Activated naive CD8-positive, alpha-beta T cell treated with anti-CD3 and anti-CD28 coated beads, Interleukin-2, amount 50 U/mL, for 24 hours (primary cell): ENCODE data around the gene ACTR3C.
A peak's percentile ranks its signal among the peaks of the same experiment; 100 is the strongest.
"Not testable (repeated sequence)": the region's sequence is repeated elsewhere in the genome, so short reads cannot be mapped to it uniquely, and the experiment has no call there.

Experiments used
- ATAC-seq: fragments of 150-1000 bp; cut with Tn5 transposase; one replicate; pipeline ENCODE4 v1.10.0; 2021
- DNase-seq: peaks from one replicate; pipeline ENCODE4 v3.0.0; 2021
- H3K27ac Mint-ChIP-seq: one replicate; pipeline ENCODE4 v1.8.0; 2021; ENCODE audit warnings: mild to moderate bottlenecking, mixed read lengths
- H3K27me3 Mint-ChIP-seq: one replicate; pipeline ENCODE4 v1.8.0; 2021; ENCODE audit warnings: mixed read lengths
- H3K36me3 Mint-ChIP-seq: one replicate; pipeline ENCODE4 v1.8.0; 2021; ENCODE audit warnings: low read depth, mixed read lengths
- H3K4me1 Mint-ChIP-seq: one replicate; pipeline ENCODE4 v1.8.0; 2021; ENCODE audit warnings: mixed read lengths
- H3K4me3 Mint-ChIP-seq: one replicate; pipeline ENCODE4 v1.8.0; 2021; ENCODE audit warnings: mild to moderate bottlenecking, moderate library complexity, mixed read lengths
- H3K9me3 Mint-ChIP-seq: one replicate; pipeline ENCODE4 v1.8.0; 2021; ENCODE audit warnings: mixed read lengths

Gene ACTR3C

DNA sequence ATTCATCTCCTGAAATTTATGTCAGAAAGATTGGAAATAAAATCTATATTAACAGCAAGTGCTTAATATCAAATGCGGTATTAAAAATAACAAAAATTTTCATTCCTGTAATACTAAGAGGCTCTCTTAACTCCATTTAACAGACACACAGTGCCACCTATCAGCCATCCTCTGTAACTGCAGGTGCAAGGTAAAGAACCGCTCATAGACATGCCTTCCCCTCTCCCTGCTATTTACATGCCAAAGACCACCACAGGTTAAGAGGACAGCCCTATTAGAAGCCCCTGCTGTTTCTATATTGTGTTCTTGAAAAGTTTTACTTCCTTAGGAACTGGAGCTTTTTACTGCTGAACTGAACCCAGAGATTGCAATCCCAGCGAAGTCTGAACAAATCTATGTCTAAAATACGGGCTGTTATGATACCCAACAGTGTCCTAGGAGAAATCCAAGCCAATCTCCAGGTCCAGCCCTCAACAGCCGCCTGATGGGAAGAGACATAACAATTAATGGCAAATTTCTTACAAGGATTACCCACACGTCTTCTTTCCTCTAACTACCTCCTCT, 47.1 kb downstream of the ACTR3C start:
- ATAC-seq: peak; percentile 48
- peak; percentile 11 for DNase-seq
- not testable (repeated sequence) for H3K27ac Mint-ChIP-seq, H3K4me1 Mint-ChIP-seq, H3K36me3 Mint-ChIP-seq, H3K27me3 Mint-ChIP-seq, H3K9me3 Mint-ChIP-seq, H3K4me3 Mint-ChIP-seq

DNA sequence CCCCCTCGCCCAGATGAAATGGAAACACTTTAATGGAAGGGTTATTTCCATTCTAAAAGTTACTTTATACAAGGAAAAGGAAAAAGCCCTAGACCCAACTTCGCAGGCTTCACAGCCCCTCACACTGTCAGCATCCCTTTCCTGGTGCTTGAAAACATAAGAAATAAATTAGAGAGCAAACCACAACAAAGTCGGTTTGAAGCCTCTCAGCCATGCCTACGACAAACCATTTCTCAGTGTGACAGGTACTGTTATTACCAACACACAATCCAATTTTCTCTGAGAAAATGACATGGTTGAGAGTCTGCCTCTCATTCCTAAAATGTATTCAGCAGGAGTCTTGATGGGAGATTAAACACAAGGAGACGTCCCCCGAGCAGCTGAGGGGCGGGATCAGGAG, 51.4 kb downstream of the ACTR3C start:
- DNase-seq, H3K27ac Mint-ChIP-seq, H3K27me3 Mint-ChIP-seq, H3K4me1 Mint-ChIP-seq, H3K4me3 Mint-ChIP-seq, H3K36me3 Mint-ChIP-seq, H3K9me3 Mint-ChIP-seq: not testable (repeated sequence)
- ATAC-seq: peak; percentile 52

DNA sequence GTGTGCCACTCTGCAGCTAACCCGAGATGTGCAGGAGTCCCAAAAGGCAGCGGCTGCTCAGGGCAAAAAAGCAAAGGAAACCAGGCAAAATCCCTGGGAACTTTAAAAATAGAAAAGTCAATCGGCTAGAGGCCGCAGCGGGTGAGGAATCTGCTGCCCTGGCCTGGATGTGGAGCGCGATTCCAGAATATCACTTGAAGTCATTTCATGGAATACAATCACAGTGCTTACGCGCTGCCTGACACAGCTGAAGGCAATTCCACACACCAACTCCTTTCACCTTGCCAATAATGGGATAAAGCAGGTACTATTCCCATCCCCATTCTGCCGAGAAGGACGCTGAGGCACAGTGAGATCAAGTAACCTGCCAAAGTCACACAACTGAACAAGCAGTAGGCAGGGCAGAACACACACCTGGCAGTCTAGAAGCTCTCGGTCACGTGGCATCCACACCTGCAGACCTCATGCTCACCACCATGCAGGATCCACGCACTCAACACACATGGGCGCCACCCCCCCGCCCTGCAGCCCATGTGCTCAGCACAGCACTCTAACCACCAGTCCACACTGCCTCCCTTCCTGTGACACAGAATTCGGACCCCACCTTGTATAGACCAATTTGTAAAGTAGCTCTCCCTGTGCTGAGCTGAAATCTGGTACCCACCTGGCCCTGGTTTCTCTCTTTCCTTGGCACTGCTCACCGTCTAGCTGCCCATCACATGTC, 53.1 kb downstream of the ACTR3C start:
- H3K27me3 Mint-ChIP-seq, ATAC-seq, H3K36me3 Mint-ChIP-seq, DNase-seq, H3K4me3 Mint-ChIP-seq, H3K9me3 Mint-ChIP-seq, H3K4me1 Mint-ChIP-seq, H3K27ac Mint-ChIP-seq: not testable (repeated sequence)

DNA sequence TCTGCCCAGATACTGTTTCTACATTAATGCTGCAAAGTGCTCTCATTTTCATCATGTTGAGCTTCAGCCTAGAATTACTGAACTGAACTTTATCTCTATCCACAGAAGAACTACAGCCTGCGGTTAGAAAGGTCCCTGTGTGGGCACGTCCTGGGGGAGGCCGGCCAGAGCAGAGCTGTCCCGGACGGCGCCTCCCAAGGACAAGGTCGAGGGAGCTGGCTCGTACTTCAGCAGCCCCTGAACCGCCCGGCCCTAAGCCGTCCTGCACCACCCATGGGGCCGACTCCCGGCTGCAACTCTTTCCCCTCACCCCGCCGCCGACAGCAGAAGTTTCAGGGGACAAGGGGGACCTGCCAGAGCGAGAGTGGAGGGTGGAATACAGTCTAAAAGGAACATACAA, 54.5 kb downstream of the ACTR3C start:
- H3K27ac Mint-ChIP-seq, H3K4me3 Mint-ChIP-seq, H3K4me1 Mint-ChIP-seq, ATAC-seq, H3K27me3 Mint-ChIP-seq, H3K36me3 Mint-ChIP-seq, H3K9me3 Mint-ChIP-seq, DNase-seq: not testable (repeated sequence)

DNA sequence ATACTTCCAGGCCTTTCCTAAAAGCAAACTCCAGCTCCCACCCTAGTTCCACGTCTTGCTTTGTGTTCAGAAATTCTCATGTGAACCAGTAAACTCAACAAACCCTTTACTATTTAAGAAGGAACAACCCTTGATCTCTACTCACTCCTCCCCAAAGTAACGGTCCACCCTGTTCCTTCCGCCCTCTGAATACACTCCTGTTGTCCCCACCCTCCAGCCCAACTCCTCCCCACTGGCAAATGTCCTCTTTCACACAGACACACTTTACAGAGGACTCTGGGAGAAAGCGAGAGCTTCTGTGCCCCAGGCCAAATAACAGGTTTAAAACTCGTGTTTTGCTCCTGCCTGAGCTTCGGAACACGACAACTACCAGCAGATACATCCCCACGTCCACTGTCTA, 55.1 kb downstream of the ACTR3C start:
- not testable (repeated sequence) for H3K4me3 Mint-ChIP-seq, H3K9me3 Mint-ChIP-seq, H3K4me1 Mint-ChIP-seq, H3K36me3 Mint-ChIP-seq, ATAC-seq, H3K27me3 Mint-ChIP-seq, H3K27ac Mint-ChIP-seq, DNase-seq

DNA sequence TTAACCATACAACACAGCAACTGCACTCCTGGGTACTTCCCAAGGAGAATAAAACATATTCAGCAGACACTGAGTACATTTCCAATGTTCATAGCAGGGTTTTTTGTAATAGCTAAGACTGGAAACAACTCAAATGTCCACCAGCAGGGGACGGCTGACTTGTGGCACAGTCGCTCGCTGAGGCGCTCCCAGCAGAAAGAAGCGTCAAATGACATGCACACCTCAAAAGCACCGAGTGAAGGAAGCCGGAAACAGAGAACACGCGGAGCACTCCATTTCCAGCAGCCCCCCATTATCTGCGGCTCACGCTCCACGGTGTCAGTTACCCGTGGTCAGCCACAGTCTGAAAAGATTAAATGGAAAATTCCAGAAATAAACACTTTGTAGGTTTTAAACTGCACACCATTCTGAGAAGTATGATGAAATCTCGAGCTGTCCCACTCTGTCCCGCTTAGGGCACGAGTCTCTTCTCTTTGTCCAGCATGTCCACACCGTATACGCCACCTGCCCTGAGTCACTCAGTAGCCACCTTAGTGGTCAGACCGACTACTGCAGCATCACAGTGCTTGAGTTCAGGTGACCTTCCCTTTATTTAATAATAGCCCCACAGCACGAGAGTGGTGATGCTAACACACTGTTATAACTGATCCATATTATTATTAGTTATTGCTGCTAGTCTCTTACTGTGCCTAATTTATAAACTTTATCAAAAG, 56.2 kb downstream of the ACTR3C start:
- H3K4me3 Mint-ChIP-seq, H3K27me3 Mint-ChIP-seq, H3K27ac Mint-ChIP-seq, H3K9me3 Mint-ChIP-seq, ATAC-seq, H3K4me1 Mint-ChIP-seq, H3K36me3 Mint-ChIP-seq, DNase-seq: not testable (repeated sequence)

DNA sequence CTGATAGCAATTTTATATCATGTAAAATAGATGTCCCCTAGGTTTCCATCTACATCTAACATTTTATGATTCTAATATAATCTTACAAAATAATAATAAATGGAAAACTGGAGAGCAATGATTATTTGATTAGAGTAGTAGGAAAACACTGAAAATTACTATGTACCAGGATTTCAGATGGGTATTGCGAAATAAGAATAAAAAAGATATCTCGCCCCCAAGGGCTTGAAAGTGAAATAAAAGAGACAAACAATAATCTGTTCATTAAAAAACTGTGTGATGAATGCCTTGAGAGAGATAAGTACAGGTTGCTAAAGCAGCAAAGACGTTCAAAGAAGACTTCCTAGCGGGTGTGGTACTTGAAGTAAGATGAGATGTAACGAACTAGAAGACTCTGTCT, 60.7 kb downstream of the ACTR3C start:
- not testable (repeated sequence) for H3K27me3 Mint-ChIP-seq, DNase-seq, ATAC-seq, H3K27ac Mint-ChIP-seq, H3K9me3 Mint-ChIP-seq, H3K4me1 Mint-ChIP-seq, H3K4me3 Mint-ChIP-seq, H3K36me3 Mint-ChIP-seq

DNA sequence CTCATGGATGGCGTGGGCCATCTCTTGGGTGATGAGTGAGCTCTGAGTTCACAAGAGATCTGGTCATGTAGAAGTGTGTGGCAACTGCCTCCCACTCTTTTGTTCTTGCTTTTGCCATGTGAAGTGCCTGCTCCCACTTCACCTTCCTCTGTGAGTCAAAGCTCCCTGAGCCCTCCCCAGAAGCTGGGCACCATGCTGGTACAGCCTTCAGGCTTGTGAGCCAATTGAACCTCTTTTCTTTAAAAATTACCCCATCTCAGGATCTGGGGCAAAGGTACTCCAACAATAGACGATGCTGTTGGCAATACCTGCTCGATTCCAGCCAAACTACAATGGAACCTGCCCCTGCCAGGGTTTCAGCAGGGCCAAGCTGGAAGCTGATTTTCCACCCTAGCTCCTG, 75.6 kb downstream of the ACTR3C start:
- not testable (repeated sequence) for H3K36me3 Mint-ChIP-seq, H3K9me3 Mint-ChIP-seq, H3K27me3 Mint-ChIP-seq, H3K27ac Mint-ChIP-seq, DNase-seq, ATAC-seq, H3K4me1 Mint-ChIP-seq, H3K4me3 Mint-ChIP-seq

DNA sequence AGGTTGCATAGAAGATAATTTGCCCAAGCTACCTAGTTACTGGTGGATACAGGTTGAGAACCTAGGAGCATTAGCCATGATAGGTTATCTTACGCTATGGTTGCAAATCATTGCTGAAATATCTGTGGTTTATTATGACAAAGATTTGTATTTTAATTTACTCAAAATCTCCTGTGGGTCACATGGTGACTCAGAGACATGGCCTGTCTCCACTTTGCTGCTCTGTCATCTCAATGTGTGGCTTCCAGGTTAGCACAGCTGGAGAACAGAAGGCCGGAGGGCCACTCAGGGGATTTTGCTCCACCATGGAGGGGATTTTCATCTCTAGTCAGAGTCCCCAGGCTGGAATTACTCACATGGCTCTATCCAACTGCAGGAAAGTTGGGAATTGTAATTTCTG, 78.1 kb downstream of the ACTR3C start:
- DNase-seq, H3K4me1 Mint-ChIP-seq, ATAC-seq, H3K27ac Mint-ChIP-seq, H3K36me3 Mint-ChIP-seq, H3K4me3 Mint-ChIP-seq, H3K27me3 Mint-ChIP-seq, H3K9me3 Mint-ChIP-seq: not testable (repeated sequence)

DNA sequence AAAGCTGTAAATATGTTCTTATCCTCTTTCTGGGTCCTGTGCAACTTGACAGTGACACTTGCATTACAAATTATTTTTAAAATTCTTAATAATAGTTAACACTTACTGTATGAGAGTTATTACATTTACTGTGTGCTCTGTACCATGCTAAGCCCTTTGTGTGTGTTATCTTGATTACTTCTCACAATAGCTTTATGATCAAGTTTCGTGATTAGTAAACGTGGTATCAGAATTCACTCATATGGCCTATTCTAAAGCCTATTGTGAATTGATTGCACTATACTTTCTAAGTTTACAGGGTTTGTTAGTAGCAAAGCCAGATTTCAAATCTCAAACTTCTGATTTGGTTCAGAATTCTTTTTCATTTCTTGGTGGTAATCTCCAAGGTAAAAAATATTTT, 80.4 kb downstream of the ACTR3C start:
- not testable (repeated sequence) for ATAC-seq, H3K27me3 Mint-ChIP-seq, H3K4me3 Mint-ChIP-seq

DNA sequence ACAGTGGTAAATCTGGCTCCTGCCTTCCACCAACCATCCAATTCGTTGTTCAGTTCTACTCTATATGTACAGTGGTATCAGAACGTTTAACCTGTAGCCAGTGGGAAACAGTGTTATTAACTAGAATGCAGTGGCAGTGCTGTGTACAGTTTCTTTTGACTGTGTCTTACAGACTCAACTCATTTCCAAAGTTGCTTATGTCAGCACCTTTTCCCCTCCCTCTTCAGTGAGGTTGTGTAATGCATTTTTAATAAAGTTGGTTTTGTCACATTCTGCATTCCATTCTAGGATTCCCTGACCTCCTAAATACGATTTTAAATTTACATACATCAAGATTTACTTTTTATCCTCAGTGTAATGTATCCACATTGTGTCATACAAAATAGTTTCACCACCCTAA, 97.9 kb downstream of the ACTR3C start:
- H3K9me3 Mint-ChIP-seq: peaks cover 13% of the 10 kb centered on the region
- not testable (repeated sequence) for H3K36me3 Mint-ChIP-seq, DNase-seq, ATAC-seq, H3K4me3 Mint-ChIP-seq, H3K4me1 Mint-ChIP-seq, H3K27ac Mint-ChIP-seq
- peaks cover 18% of the 10 kb centered on the region for H3K27me3 Mint-ChIP-seq

More for the DNA sequence above, 80.4 kb downstream of the ACTR3C start:
- H3K4me1 Mint-ChIP-seq, H3K9me3 Mint-ChIP-seq, H3K27ac Mint-ChIP-seq, H3K36me3 Mint-ChIP-seq, DNase-seq: not testable (repeated sequence)

DNA sequence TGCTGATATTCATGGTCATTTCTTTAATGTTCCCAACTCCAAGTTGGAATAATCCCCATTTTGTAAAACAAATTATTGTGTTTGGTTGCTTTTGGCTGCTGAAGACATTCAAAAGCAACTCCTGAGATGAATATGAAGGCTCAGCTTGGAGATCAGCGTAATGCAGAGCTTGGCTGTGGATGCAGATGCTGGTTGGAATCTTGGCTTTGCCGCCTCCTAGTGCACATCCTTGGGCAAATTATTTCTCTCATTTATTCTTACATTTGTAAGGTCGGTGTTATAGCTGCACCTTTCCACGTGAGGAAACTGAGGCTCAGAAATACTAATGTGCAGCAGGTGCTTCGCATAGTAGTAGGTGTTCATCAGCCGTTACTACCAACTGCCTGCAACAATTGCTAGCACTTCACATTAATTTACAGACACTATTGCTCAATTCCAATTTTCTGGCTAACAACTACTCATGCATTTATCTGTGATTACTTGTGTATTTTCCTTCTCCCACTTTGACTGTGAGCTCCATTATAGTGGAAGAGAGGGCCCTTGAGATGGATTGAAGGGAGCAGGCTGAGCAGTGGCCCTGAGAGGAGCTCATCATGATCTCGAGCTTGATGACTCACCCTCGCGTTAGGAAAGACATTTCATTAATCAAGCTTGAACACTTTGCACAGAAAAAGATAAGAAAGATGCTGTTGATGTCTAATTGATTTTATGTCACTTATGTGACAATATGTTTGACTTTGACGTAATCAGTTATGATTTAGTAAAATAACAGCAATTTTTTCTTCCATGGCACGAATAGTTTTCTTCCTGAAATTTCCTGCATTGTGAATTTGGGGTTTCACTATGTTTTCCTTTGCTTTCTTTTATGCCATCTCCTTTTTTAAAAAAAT, 101.0 kb downstream of the ACTR3C start:
- not testable (repeated sequence) for DNase-seq, ATAC-seq, H3K27ac Mint-ChIP-seq, H3K4me1 Mint-ChIP-seq, H3K4me3 Mint-ChIP-seq, H3K36me3 Mint-ChIP-seq
- Mint-ChIP-seq H3K27me3 (peaks cover 22% of the 10 kb centered on the region), H3K9me3 (peaks cover 13% of the 10 kb centered on the region)

DNA sequence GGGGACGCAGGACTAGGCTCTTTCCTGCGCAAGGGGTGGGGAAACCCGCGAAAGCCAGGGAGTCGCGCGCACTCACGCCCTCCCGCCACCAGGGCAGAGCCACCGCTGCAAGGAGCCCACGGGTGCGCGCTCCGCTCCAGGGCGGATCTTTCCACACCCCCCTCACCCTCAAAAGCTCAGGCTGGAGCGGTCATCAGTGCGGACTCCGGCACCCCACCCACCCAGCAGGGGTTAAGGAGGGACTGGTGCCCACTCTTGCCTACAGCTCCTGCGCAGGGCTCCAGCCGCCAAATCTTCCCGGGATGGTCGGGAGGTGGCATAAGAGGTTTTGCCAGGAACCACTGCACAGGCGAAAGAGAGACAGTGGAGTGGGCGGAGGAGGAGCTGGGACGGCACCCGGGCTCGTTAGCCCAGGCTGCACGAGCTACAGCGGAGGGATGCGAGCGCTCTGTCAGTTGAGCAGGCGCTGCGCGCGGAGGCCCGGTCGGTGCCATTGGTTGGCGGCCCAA, 102.6 kb downstream of the ACTR3C start:
- ATAC-seq, H3K36me3 Mint-ChIP-seq, H3K9me3 Mint-ChIP-seq, H3K27ac Mint-ChIP-seq, H3K4me1 Mint-ChIP-seq: not testable (repeated sequence)
- Mint-ChIP-seq H3K4me3 (peak overlapping the region; percentile 11), H3K27me3 (peaks cover 20% of the 10 kb centered on the region)
- DNase-seq: peak; percentile 2

DNA sequence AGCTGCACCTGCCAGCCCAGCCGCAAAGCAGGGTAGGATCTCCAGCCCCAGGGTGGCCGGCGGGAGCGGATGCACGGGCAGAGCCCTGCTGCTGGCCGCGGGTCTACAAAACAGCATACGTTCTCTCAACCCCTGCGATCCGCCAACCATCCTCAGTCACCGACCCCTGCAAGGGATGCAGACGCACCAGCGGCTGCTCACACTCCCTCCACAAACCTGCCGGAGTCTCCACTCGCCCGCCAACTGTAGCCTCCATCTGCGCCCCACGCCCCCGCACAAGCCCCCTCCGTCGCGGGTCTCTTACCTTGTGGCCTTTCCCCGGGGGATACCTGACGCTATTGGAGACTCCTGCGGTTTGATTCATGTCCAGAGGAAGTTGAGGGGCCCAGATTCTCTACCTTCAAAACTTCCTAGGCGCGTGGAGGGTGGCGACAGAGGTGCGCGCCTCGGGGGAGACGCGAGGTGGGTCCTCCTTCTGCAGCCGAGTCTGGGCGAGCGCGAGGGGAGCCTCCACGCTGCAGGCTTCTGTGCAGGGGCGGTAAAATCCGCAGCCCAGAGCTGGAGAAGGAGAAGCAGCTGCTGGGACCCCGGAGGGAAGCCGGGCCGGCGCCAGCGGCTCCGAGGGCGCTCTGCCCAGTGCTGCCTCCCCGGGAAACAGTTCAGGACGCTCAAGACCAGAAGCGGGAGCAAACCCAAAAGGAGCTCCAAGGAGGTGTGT, 103.2 kb downstream of the ACTR3C start:
- ATAC-seq, H3K27ac Mint-ChIP-seq, H3K36me3 Mint-ChIP-seq, DNase-seq, H3K4me3 Mint-ChIP-seq, H3K4me1 Mint-ChIP-seq, H3K9me3 Mint-ChIP-seq: not testable (repeated sequence)
- H3K27me3 Mint-ChIP-seq: peaks cover 20% of the 10 kb centered on the region
